Renal pelvis (tissue), 4 donors: ENCODE measurements around the gene ITPR2. TPM values are rescaled to one million over a fixed set of nuclear protein-coding genes. Genes with fewer than 3 reads are reported as not detected.
"Not testable (repeated sequence)": the region's sequence is repeated elsewhere in the genome, so short reads cannot be mapped to it uniquely, and the experiment has no call there.

Experiments used
- DNase-seq: peaks from one replicate; pipeline ENCODE4 v3.0.0-alpha.2; 2013
- polyA plus RNA-seq, 3 donors: library from polyadenylated mRNA; unstranded; fragments of 120-200 nt; gene quantifications; one replicate each; pipeline ENCODE4 v1.2.1, GENCODE V29; 2013; ENCODE audit not compliant: insufficient read length in 3 of 3

The ITPR2 gene
- polyA plus RNA-seq, 3 donors, result 13.7 to 18.0 (median 14.3) TPM

GRCh38 chr12:26359576-26359975, 473.4 kb downstream of the ITPR2 start:
- no peak for DNase-seq

- DNase-seq, result no peak
Observed at GRCh38 chr12:26358651-26359050, 474.3 kb downstream of the ITPR2 start.

GRCh38 chr12:26347300-26347699, 485.7 kb downstream of the ITPR2 start:
- DNase-seq, result no peak

- DNase-seq, result no peak
Observed at GRCh38 chr12:26346736-26347135, 486.3 kb downstream of the ITPR2 start.

GRCh38 chr12:26345471-26346003, 487.5 kb downstream of the ITPR2 start:
- no peak for DNase-seq

- no peak for DNase-seq
Observed at GRCh38 chr12:26341491-26341890, 491.5 kb downstream of the ITPR2 start.

- DNase-seq, result no peak
Observed at GRCh38 chr12:26340649-26341048, 492.3 kb downstream of the ITPR2 start.

GRCh38 chr12:26339976-26340375, 493.0 kb downstream of the ITPR2 start:
- no peak for DNase-seq

GRCh38 chr12:26338586-26339572, 494.1 kb downstream of the ITPR2 start:
- no peak for DNase-seq

GRCh38 chr12:26335651-26336050, 497.3 kb downstream of the ITPR2 start:
- DNase-seq, result no peak

GRCh38 chr12:26334621-26335124, 498.3 kb downstream of the ITPR2 start:
- no peak for DNase-seq

GRCh38 chr12:26331960-26332359, 501.0 kb downstream of the ITPR2 start:
- no peak for DNase-seq

GRCh38 chr12:26331136-26331535, 501.9 kb downstream of the ITPR2 start:
- DNase-seq, result no peak

GRCh38 chr12:26327975-26328644, 504.9 kb downstream of the ITPR2 start:
- DNase-seq, result no peak

GRCh38 chr12:26323673-26324072, 509.3 kb downstream of the ITPR2 start:
- DNase-seq, result no peak

- no peak for DNase-seq
Observed at GRCh38 chr12:26319511-26319910, 513.5 kb downstream of the ITPR2 start.

GRCh38 chr12:26318661-26319068, 514.3 kb downstream of the ITPR2 start:
- DNase-seq, result no peak

- no peak for DNase-seq
Observed at GRCh38 chr12:26317942-26318575, 514.9 kb downstream of the ITPR2 start.

GRCh38 chr12:26314103-26314502, 518.9 kb downstream of the ITPR2 start:
- DNase-seq, result not testable (repeated sequence)

GRCh38 chr12:26310489-26310888, 522.5 kb downstream of the ITPR2 start:
- not testable (repeated sequence) for DNase-seq

- DNase-seq, result no peak
Observed at GRCh38 chr12:26309634-26310033, 523.4 kb downstream of the ITPR2 start.

- DNase-seq, result no peak
Observed at GRCh38 chr12:26304273-26304672, 528.7 kb downstream of the ITPR2 start.
